GM19023 (cell line): ENCODE measurements around the gene R3HDM2.

Experiments used
- ATAC-seq: cut with Tn5 transposase; IDR thresholded peaks from one replicate; pipeline ENCODE4 v1.9.1; 2021; ENCODE audit warnings: mild to moderate bottlenecking, moderate library complexity; ENCODE audit not compliant: unreplicated experiment

Gene R3HDM2

GRCh38 chr12:57207731-57208630 is 222.9 kb downstream of the R3HDM2 start:
- no peak for ATAC-seq

- ATAC-seq = no peak
Observed at GRCh38 chr12:57205931-57206330, 224.9 kb downstream of the R3HDM2 start.

- ATAC-seq = no peak
Observed at GRCh38 chr12:57205186-57205585, 225.7 kb downstream of the R3HDM2 start.

GRCh38 chr12:57204454-57204853 is 226.4 kb downstream of the R3HDM2 start:
- no peak for ATAC-seq

- no peak for ATAC-seq
Observed at GRCh38 chr12:57203791-57204190, 227.1 kb downstream of the R3HDM2 start.
